Subcutaneous preadipocyte (primary cell): ENCODE results near the gene GZMM. TPM values are rescaled to one million over a fixed set of nuclear protein-coding genes. Genes with fewer than 3 reads are reported as not detected.

Experiments
- total RNA-seq: library from RNA; depleted of rRNA; stranded (reverse); fragments of >200 nt; gene quantifications from 2 replicates; pipeline ENCODE4 v1.2.3, GENCODE V29; 2012

Gene GZMM
- total RNA-seq: not detected in 2 replicates

GRCh38 chr19:543910-544608 is at the start of gene GZMM:
GZMM (plus strand) TSS chr19:544053; CDS start chr19:544072, 19 bp downstream.

DNA sequence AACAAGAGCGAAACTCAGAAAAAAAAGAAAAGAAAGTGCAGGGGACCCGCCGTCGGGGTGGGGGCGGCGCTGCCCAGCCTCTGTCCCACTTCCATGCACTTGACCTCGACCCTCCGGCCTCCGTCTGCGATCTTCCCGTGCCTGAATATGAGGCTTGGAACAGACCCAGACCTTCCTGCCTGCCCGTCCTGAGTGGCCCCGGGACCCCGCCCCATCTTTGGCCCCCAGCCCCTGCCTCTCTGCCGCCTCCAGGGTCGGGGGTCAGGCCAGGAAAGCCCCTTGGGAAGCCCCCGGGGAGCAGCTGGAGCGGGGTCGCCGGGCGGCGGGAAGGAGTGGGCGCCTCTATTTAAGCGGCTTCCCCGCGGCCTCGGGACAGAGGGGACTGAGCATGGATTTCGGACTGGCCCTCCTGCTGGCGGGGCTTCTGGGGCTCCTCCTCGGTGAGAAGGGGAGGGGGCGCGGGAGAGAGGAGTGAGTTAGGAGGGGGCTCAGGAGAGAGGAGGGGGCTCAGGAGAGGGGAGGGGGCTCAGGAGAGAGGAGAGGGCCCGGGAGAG is 47.7 kb upstream of the GZMM start, which contains the start of gene MADCAM1:
TSS of gene MADCAM1 (plus strand) at position 375 of the 554 bp plus-strand sequence. CDS start at position 389, 14 bp downstream.

GRCh38 chr19:507286-508203 is 36.3 kb upstream of the GZMM start, which contains the start of gene TPGS1:
TPGS1 (plus strand) TSS chr19:507497; CDS start chr19:507507, 10 bp downstream.

DNA sequence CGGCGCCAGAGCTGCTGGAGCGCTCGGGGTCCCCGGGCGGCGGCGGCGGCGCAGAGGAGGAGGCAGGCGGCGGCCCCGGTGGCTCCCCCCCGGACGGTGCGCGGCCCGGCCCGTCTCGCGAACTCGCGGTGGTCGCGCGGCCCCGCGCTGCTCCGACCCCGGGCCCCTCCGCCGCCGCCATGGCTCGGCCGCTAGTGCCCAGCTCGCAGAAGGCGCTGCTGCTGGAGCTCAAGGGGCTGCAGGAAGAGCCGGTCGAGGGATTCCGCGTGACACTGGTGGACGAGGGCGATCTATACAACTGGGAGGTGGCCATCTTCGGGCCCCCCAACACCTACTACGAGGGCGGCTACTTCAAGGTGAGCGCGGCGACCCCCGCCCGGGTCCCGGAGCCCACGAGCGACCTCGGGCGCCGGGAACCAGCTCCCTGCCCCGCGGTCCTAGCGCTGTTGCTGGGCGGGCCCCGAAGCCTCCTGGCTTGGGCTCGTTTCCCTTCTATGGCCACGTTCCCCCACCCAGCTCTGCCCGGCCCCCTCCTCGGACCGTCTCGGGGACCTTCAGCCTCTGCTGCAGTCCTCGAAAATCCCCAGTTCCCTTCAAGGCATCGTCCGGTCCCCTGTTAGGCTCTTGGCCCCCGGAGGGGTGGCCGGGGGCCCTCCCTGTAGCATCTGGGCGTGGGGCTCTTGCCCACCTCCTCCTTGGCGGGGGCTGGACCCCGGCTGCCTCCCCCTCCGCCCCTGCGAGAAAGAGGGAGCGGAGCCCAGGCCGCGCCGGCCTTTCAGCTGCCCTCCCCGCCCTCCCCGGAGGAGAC is 11.9 kb upstream of the GZMM start, which contains the start of gene CDC34:
TSS of gene CDC34 (plus strand) at position 8 of the 808 bp plus-strand sequence. CDS start at position 180, 172 bp downstream.

GRCh38 chr19:572140-572742 is 28.4 kb downstream of the GZMM start, which contains the start of gene BSG:
BSG (plus strand) TSS chr19:572596; CDS start chr19:572635, 39 bp downstream.

GRCh38 chr19:589693-590395 is 46.0 kb downstream of the GZMM start, which contains the start of gene HCN2:
HCN2 (plus strand) TSS chr19:589881; CDS start chr19:589946, 65 bp downstream.

Other genes starting within 250 kb of the GZMM start
- 13.2 and 15.2 TPM in 2 replicates for gene MIER2, start 199.3 kb upstream of the GZMM start, total RNA-seq
- under 0.01 and 0.20 TPM in 2 replicates for gene C2CD4C, start 134.9 kb upstream of the GZMM start, total RNA-seq
- 0.39 and 0.73 TPM in 2 replicates for gene SHC2, start 83.0 kb upstream of the GZMM start, total RNA-seq
- gene MADCAM1, start 47.6 kb upstream of the GZMM start, total RNA-seq: under 0.01 and 0.37 TPM in 2 replicates
- 27.6 and 43.0 TPM in 2 replicates for gene TPGS1, start 36.6 kb upstream of the GZMM start, total RNA-seq
- gene CDC34, start 12.3 kb upstream of the GZMM start, total RNA-seq: 41.5 and 44.8 TPM in 2 replicates
- gene BSG, start 28.5 kb downstream of the GZMM start, total RNA-seq: 287 and 293 TPM in 2 replicates
- 0.37 and 0.59 TPM in 2 replicates for gene HCN2, start 45.8 kb downstream of the GZMM start, total RNA-seq
- gene POLRMT, start 89.5 kb downstream of the GZMM start, total RNA-seq: 27.6 and 34.6 TPM in 2 replicates
- gene FGF22, start 95.8 kb downstream of the GZMM start, total RNA-seq: not detected in 2 replicates
- 37.5 and 48.5 TPM in 2 replicates for gene RNF126, start 119.2 kb downstream of the GZMM start, total RNA-seq
- gene FSTL3, start 132.3 kb downstream of the GZMM start, total RNA-seq: 29.9 and 33.8 TPM in 2 replicates
- gene PRSS57, start 151.4 kb downstream of the GZMM start, total RNA-seq: not detected in 2 replicates
- 2.5 and 9.9 TPM in 2 replicates for gene PALM, start 164.9 kb downstream of the GZMM start, total RNA-seq
- gene MISP, start 207.1 kb downstream of the GZMM start, total RNA-seq: 0.20 TPM in 1 of 2 replicates, not detected in the other